HEK293 (cell line): Measurements from ENCODE around the gene LCOR.

Source experiments
- CTCF ChIA-PET: fragments of 350-600 bp; formaldehyde crosslinking; extraction: SDS; loops from one replicate; lab custom pipeline; 2021; ENCODE audit warnings: antibody characterized with exemption; lab: Yijun Ruan, JAX
- POLR2A ChIA-PET: fragments of 300-600 bp; formaldehyde crosslinking; extraction: SDS; loops from one replicate; lab custom pipeline; 2020; ENCODE audit warnings: antibody characterized with exemption, inconsistent platforms; lab: Yijun Ruan, JAX
- H3K27ac ChIP-seq: fragments of 200-500 bp; sonication (Bioruptor generic); 2 replicates; pipeline ENCODE4 v1.5.1; 2014; ENCODE audit warnings: low read depth, low read length, control low read depth, inconsistent platforms; ENCODE audit errors: extremely low read depth
- H3K36me3 ChIP-seq, 2 experiments: fragments of 200-500 bp in 1 of 2; sonication (Bioruptor generic) in 1 of 2; 1 replicate in 1 of 2; 2 replicates in 1 of 2; pipeline ENCODE4 v1.5.1; 2014 to 2017; ENCODE audit warnings: inconsistent platforms in 2 of 2, low read length in 2 of 2; ENCODE audit not compliant: control insufficient read depth in 2 of 2, insufficient read depth in 1 of 2
- H3K4me1 ChIP-seq: fragments of 200-500 bp; sonication (Bioruptor generic); 2 replicates; pipeline ENCODE4 v1.5.1; 2014; ENCODE audit warnings: mild to moderate bottlenecking, low read length, inconsistent platforms; ENCODE audit not compliant: control insufficient read depth, insufficient read depth
- H3K4me3 ChIP-seq: 2 replicates; pipeline ENCODE4 v1.5.1; 2011; ENCODE audit warnings: low read depth, mild to moderate bottlenecking, control low read depth, low read length, moderate library complexity
- H3K9me3 ChIP-seq: fragments of 200-500 bp; sonication (Bioruptor generic); 2 replicates; pipeline ENCODE4 v1.5.1; 2014; ENCODE audit warnings: low read depth, low read length, inconsistent platforms; ENCODE audit not compliant: control insufficient read depth, insufficient read depth
- BCL11B ChIP-seq: fragments of 450-650 bp; formaldehyde crosslinking; IDR thresholded peaks from 2 replicates; pipeline ENCODE4 v1.5.1; 2016; ENCODE audit warnings: low read depth, missing biosample characterization, missing genetic modification characterization
- KLF8 ChIP-seq: fragments of 450-650 bp; formaldehyde crosslinking; IDR thresholded peaks from 2 replicates; pipeline ENCODE4 v1.5.1; 2016; ENCODE audit warnings: missing biosample characterization, missing genetic modification characterization
- MZF1 ChIP-seq: fragments of 450-650 bp; formaldehyde crosslinking; IDR thresholded peaks from 2 replicates; pipeline ENCODE4 v1.5.1; 2017; ENCODE audit warnings: missing biosample characterization, missing genetic modification characterization, borderline replicate concordance
- SP7 ChIP-seq: fragments of 450-650 bp; formaldehyde crosslinking; IDR thresholded peaks from 2 replicates; pipeline ENCODE4 v1.5.1; 2016; ENCODE audit warnings: missing biosample characterization, missing genetic modification characterization
- ZBTB48 ChIP-seq: fragments of 450-650 bp; formaldehyde crosslinking; IDR thresholded peaks from 2 replicates; pipeline ENCODE4 v1.5.1; 2016; ENCODE audit warnings: missing biosample characterization, missing genetic modification characterization
- ZBTB8A ChIP-seq: fragments of 450-650 bp; formaldehyde crosslinking; IDR thresholded peaks from 2 replicates; pipeline ENCODE4 v1.5.1; 2016; ENCODE audit warnings: missing biosample characterization, missing genetic modification characterization
- ZNF239 ChIP-seq: fragments of 450-650 bp; formaldehyde crosslinking; IDR thresholded peaks from 2 replicates; pipeline ENCODE4 v1.5.1; 2016; ENCODE audit warnings: missing biosample characterization, missing genetic modification characterization
- ZNF324 ChIP-seq: fragments of 450-650 bp; formaldehyde crosslinking; IDR thresholded peaks from 2 replicates; pipeline ENCODE4 v1.5.1; 2016; ENCODE audit warnings: missing biosample characterization, missing genetic modification characterization
- ZNF37A ChIP-seq: fragments of 450-650 bp; IDR thresholded peaks from 2 replicates; pipeline ENCODE4 v1.5.1; 2018; ENCODE audit warnings: missing biosample characterization, missing genetic modification characterization
- ZNF394 ChIP-seq: fragments of 450-650 bp; formaldehyde crosslinking; IDR thresholded peaks from 2 replicates; pipeline ENCODE4 v1.5.1; 2016; ENCODE audit warnings: missing biosample characterization, missing genetic modification characterization, mild to moderate bottlenecking, moderate library complexity, borderline replicate concordance
- ZNF548 ChIP-seq: fragments of 450-650 bp; formaldehyde crosslinking; IDR thresholded peaks from 2 replicates; pipeline ENCODE4 v1.5.1; 2016; ENCODE audit warnings: missing biosample characterization, missing genetic modification characterization
- ZNF707 ChIP-seq: fragments of 450-650 bp; formaldehyde crosslinking; IDR thresholded peaks from 2 replicates; pipeline ENCODE4 v1.5.1; 2016; ENCODE audit warnings: missing biosample characterization, missing genetic modification characterization
- ZNF76 ChIP-seq: fragments of 450-650 bp; formaldehyde crosslinking; IDR thresholded peaks from 2 replicates; pipeline ENCODE4; 2016; ENCODE audit warnings: low read depth, missing biosample characterization, missing genetic modification characterization, borderline replicate concordance
- ZSCAN16 ChIP-seq: fragments of 450-650 bp; formaldehyde crosslinking; IDR thresholded peaks from 2 replicates; pipeline ENCODE4 v1.5.1; 2016; ENCODE audit warnings: missing biosample characterization, missing genetic modification characterization
- TF ChIP-seq, protein P1 (sequence below): fragments of 450-650 bp; formaldehyde crosslinking; IDR thresholded peaks from 2 replicates; pipeline ENCODE4 v1.5.1; 2017; ENCODE audit warnings: missing biosample characterization, missing genetic modification characterization
- TF ChIP-seq, protein P2 (sequence below): fragments of 450-650 bp; formaldehyde crosslinking; conservative IDR thresholded peaks from 2 replicates; pipeline ENCODE4 v1.5.1; 2016; ENCODE audit warnings: low read depth, missing biosample characterization, missing genetic modification characterization
- TF ChIP-seq, protein P3 (sequence below): fragments of 450-650 bp; formaldehyde crosslinking; IDR thresholded peaks from 2 replicates; pipeline ENCODE4 v1.5.1; 2016; ENCODE audit warnings: missing biosample characterization, missing genetic modification characterization
- TF ChIP-seq, protein P4 (sequence below): fragments of 450-650 bp; IDR thresholded peaks from 2 replicates; pipeline ENCODE4 v1.5.1; 2018; ENCODE audit warnings: missing biosample characterization, mild to moderate bottlenecking, missing genetic modification characterization
- TF ChIP-seq, protein P5 (sequence below): fragments of 450-650 bp; formaldehyde crosslinking; IDR thresholded peaks from 2 replicates; pipeline ENCODE4 v1.5.1; 2016; ENCODE audit warnings: missing biosample characterization, missing genetic modification characterization
- TF ChIP-seq, protein P6 (sequence below): fragments of 450-650 bp; formaldehyde crosslinking; optimal IDR thresholded peaks from 2 replicates; pipeline ENCODE3; 2016; ENCODE audit warnings: missing biosample characterization, mild to moderate bottlenecking, missing genetic modification characterization

LCOR gene

GRCh38 chr10:96856317-96856716 is 24.2 kb downstream of the LCOR start (continued):
- TF ChIP-seq SP7 (tag by site-specific recombination) (0 out of 2 replicates have a peak, but pooled peaks have one; percentile 47), ZNF37A (tag by site-specific recombination) (no peak)

DNA sequence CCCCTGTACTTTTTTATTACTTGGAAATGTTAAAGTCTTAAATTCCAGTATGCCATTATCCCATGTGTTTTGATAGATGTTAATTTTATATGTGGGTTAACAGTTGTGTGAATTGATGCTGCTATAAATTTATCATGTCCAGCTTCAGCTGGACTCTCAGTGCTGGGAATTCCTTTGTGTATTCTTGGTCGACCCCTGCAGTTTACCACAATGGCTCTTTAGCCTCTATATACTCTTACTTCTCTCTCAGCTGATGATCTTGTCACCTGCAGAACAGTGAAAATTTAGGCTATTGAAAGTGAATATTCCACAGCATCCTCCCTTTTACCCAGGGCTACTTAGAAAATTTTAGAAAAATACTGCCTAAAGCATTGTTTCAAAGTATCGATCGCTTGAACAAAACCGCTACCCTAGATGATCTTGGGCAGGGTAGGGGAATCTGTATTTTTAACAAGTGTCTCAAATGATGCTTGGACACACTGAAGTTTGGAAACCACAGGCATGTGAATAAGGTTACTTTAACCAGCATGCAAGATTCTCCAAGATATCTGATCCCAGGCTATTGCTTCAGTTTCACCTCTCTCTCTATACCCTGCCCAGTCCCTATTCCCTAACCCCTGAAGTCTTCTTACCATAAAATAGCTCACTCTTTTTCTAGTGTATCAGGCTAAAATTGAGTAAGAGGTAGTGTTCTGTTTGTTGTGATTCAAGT is 25.4 kb downstream of the LCOR start:
- POLR2A ChIA-PET, result no interaction called here
- H3K27ac ChIP-seq, result no peak overlapping the region
- CTCF ChIA-PET, result interaction anchor here (0.7 to 1.1 kb wide), 2 partner anchors 11 to 168 kb away, joined by 3 read pairs; no protein-coding TSS in a partner anchor
- peaks cover 16% of the 10 kb centered on the region for H3K4me1 ChIP-seq
- H3K9me3 ChIP-seq, result no peaks in the 10 kb centered on the region
- H3K4me3 ChIP-seq, result no peak overlapping the region
- peaks cover 0 to 3% of the 10 kb centered on the region in 2 experiments; a peak in 1 of 3 replicates for H3K36me3 ChIP-seq
- TF ChIP-seq ZSCAN16 (tag by site-specific recombination), result no peak
- TF ChIP-seq ZNF324 (tag by site-specific recombination), result no peak
- TF ChIP-seq, protein P1, sequence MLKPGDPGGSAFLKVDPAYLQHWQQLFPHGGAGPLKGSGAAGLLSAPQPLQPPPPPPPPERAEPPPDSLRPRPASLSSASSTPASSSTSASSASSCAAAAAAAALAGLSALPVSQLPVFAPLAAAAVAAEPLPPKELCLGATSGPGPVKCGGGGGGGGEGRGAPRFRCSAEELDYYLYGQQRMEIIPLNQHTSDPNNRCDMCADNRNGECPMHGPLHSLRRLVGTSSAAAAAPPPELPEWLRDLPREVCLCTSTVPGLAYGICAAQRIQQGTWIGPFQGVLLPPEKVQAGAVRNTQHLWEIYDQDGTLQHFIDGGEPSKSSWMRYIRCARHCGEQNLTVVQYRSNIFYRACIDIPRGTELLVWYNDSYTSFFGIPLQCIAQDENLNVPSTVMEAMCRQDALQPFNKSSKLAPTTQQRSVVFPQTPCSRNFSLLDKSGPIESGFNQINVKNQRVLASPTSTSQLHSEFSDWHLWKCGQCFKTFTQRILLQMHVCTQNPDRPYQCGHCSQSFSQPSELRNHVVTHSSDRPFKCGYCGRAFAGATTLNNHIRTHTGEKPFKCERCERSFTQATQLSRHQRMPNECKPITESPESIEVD, result 0 out of 2 replicates have a peak, but pooled peaks have one; percentile 4
- no peak for TF ChIP-seq MZF1 (tag by site-specific recombination)
- TF ChIP-seq, protein P2, sequence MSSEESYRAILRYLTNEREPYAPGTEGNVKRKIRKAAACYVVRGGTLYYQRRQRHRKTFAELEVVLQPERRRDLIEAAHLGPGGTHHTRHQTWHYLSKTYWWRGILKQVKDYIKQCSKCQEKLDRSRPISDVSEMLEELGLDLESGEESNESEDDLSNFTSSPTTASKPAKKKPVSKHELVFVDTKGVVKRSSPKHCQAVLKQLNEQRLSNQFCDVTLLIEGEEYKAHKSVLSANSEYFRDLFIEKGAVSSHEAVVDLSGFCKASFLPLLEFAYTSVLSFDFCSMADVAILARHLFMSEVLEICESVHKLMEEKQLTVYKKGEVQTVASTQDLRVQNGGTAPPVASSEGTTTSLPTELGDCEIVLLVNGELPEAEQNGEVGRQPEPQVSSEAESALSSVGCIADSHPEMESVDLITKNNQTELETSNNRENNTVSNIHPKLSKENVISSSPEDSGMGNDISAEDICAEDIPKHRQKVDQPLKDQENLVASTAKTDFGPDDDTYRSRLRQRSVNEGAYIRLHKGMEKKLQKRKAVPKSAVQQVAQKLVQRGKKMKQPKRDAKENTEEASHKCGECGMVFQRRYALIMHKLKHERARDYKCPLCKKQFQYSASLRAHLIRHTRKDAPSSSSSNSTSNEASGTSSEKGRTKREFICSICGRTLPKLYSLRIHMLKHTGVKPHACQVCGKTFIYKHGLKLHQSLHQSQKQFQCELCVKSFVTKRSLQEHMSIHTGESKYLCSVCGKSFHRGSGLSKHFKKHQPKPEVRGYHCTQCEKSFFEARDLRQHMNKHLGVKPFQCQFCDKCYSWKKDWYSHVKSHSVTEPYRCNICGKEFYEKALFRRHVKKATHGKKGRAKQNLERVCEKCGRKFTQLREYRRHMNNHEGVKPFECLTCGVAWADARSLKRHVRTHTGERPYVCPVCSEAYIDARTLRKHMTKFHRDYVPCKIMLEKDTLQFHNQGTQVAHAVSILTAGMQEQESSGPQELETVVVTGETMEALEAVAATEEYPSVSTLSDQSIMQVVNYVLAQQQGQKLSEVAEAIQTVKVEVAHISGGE (tag by site-specific recombination), result no peak
- no peak for TF ChIP-seq ZNF394 (tag by site-specific recombination)
- TF ChIP-seq, protein P3, sequence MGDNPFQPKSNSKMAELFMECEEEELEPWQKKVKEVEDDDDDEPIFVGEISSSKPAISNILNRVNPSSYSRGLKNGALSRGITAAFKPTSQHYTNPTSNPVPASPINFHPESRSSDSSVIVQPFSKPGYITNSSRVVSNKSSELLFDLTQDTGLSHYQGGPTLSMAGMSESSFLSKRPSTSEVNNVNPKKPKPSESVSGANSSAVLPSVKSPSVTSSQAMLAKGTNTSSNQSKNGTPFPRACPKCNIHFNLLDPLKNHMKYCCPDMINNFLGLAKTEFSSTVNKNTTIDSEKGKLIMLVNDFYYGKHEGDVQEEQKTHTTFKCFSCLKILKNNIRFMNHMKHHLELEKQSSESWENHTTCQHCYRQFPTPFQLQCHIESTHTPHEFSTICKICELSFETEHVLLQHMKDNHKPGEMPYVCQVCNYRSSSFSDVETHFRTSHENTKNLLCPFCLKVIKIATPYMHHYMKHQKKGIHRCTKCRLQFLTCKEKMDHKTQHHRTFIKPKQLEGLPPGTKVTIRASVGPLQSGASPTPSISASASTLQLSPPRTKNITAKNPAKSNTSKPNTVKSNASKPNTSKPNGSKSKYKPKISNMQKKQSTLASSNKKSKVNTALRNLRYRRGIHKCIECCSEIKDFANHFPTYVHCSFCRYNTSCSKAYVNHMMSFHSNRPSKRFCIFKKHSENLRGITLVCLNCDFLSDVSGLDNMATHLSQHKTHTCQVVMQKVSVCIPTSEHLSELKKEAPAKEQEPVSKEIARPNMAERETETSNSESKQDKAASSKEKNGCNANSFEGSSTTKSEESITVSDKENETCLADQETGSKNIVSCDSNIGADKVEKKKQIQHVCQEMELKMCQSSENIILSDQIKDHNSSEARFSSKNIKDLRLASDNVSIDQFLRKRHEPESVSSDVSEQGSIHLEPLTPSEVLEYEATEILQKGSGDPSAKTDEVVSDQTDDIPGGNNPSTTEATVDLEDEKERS (tag by site-specific recombination), result no peak
- TF ChIP-seq, protein P4, sequence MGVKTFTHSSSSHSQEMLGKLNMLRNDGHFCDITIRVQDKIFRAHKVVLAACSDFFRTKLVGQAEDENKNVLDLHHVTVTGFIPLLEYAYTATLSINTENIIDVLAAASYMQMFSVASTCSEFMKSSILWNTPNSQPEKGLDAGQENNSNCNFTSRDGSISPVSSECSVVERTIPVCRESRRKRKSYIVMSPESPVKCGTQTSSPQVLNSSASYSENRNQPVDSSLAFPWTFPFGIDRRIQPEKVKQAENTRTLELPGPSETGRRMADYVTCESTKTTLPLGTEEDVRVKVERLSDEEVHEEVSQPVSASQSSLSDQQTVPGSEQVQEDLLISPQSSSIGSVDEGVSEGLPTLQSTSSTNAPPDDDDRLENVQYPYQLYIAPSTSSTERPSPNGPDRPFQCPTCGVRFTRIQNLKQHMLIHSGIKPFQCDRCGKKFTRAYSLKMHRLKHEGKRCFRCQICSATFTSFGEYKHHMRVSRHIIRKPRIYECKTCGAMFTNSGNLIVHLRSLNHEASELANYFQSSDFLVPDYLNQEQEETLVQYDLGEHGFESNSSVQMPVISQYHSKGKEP (tag by site-specific recombination), result peak; percentile 44
- TF ChIP-seq ZNF76 (tag by site-specific recombination), result no peak
- peak; percentile 26; the same call in 1 of the 2 replicates for TF ChIP-seq KLF8 (tag by site-specific recombination)
- TF ChIP-seq ZNF548, result no peak
- no peak for TF ChIP-seq ZNF239 (tag by site-specific recombination)
- TF ChIP-seq, protein P5, sequence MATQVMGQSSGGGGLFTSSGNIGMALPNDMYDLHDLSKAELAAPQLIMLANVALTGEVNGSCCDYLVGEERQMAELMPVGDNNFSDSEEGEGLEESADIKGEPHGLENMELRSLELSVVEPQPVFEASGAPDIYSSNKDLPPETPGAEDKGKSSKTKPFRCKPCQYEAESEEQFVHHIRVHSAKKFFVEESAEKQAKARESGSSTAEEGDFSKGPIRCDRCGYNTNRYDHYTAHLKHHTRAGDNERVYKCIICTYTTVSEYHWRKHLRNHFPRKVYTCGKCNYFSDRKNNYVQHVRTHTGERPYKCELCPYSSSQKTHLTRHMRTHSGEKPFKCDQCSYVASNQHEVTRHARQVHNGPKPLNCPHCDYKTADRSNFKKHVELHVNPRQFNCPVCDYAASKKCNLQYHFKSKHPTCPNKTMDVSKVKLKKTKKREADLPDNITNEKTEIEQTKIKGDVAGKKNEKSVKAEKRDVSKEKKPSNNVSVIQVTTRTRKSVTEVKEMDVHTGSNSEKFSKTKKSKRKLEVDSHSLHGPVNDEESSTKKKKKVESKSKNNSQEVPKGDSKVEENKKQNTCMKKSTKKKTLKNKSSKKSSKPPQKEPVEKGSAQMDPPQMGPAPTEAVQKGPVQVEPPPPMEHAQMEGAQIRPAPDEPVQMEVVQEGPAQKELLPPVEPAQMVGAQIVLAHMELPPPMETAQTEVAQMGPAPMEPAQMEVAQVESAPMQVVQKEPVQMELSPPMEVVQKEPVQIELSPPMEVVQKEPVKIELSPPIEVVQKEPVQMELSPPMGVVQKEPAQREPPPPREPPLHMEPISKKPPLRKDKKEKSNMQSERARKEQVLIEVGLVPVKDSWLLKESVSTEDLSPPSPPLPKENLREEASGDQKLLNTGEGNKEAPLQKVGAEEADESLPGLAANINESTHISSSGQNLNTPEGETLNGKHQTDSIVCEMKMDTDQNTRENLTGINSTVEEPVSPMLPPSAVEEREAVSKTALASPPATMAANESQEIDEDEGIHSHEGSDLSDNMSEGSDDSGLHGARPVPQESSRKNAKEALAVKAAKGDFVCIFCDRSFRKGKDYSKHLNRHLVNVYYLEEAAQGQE, result no peak
- TF ChIP-seq ZBTB48 (tag by site-specific recombination), result peak; percentile 59
- TF ChIP-seq, protein P6, sequence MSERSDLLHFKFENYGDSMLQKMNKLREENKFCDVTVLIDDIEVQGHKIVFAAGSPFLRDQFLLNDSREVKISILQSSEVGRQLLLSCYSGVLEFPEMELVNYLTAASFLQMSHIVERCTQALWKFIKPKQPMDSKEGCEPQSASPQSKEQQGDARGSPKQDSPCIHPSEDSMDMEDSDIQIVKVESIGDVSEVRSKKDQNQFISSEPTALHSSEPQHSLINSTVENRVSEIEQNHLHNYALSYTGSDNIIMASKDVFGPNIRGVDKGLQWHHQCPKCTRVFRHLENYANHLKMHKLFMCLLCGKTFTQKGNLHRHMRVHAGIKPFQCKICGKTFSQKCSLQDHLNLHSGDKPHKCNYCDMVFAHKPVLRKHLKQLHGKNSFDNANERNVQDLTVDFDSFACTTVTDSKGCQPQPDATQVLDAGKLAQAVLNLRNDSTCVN (tag by site-specific recombination), result no peak
- no peak for TF ChIP-seq BCL11B
- TF ChIP-seq ZBTB8A (tag by site-specific recombination), result no peak
- no peak for TF ChIP-seq ZNF707 (tag by site-specific recombination)
